ENCODE measurements around the gene TINAGL1. TPM values are rescaled to one million over a fixed set of nuclear protein-coding genes. Genes with fewer than 3 reads are reported as not detected.

The TINAGL1 gene
- total and polyA plus RNA-seq, 2 experiments from 2014 or later: 46.2 to 64.4 TPM

DNA sequence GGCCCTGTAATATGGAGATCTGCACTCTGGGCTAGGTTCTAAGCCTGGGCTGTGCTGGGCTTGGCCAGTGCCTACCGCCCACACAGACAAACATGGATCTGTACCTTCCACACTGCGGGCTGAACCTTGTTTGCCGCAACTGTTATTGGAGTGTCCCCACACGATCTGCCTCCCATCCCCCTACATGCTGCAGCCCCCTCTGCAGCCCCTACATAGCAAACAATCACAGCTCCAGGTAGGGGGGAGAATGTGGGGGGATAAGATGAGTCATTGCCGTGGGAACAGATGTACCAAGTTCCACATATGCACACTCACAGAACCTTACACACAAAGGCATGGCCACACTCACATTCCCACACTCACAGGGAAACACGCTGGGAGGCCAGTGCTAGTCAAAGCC, 39.1 kb downstream of the TINAGL1 start:
- no peak for DNase-seq (ENCODE audit: low spot score)
- Histone ChIP-seq H3K27me3 (peaks cover 10% of the 10 kb centered on the region), H4K20me1 (ENCODE audit: insufficient read depth, poor library complexity, severe bottlenecking) (no peaks in the 10 kb centered on the region), H2AFZ (no peak overlapping the region), H3K79me2 (no peaks in the 10 kb centered on the region), H3K9me2 (replicated peaks; ENCODE audit: insufficient read depth) (no peaks in the 10 kb centered on the region), H3K9me3 (ENCODE audit: low read depth) (no peaks in the 10 kb centered on the region), H3K4me1 (ENCODE audit: insufficient read depth) (no peaks in the 10 kb centered on the region), H3K27ac (no peak overlapping the region), H3K4me3 (no peak overlapping the region), H3K4me2 (no peak overlapping the region), H3K36me3 (replicated peaks; ENCODE audit: insufficient read depth, low read depth) (no peaks in the 10 kb centered on the region)
- WGBS (ENCODE audit: low lambda C conversion rate, missing lambda C conversion rate): 89% methylated on average over 6 of the region's 6 CpGs
- TF ChIP-seq EZH2phosphoT487 (IDR thresholded peaks at IDR 0.05; ENCODE audit: low read depth, severe bottlenecking, unreplicated experiment) (no peak), EZH2 (IDR thresholded peaks at IDR 0.05; ENCODE audit: borderline replicate concordance) (no peak)
- TF ChIP-seq, protein P1, sequence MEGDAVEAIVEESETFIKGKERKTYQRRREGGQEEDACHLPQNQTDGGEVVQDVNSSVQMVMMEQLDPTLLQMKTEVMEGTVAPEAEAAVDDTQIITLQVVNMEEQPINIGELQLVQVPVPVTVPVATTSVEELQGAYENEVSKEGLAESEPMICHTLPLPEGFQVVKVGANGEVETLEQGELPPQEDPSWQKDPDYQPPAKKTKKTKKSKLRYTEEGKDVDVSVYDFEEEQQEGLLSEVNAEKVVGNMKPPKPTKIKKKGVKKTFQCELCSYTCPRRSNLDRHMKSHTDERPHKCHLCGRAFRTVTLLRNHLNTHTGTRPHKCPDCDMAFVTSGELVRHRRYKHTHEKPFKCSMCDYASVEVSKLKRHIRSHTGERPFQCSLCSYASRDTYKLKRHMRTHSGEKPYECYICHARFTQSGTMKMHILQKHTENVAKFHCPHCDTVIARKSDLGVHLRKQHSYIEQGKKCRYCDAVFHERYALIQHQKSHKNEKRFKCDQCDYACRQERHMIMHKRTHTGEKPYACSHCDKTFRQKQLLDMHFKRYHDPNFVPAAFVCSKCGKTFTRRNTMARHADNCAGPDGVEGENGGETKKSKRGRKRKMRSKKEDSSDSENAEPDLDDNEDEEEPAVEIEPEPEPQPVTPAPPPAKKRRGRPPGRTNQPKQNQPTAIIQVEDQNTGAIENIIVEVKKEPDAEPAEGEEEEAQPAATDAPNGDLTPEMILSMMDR (IDR thresholded peaks at IDR 0.05; ENCODE audit: poor library complexity): no peak

DNA sequence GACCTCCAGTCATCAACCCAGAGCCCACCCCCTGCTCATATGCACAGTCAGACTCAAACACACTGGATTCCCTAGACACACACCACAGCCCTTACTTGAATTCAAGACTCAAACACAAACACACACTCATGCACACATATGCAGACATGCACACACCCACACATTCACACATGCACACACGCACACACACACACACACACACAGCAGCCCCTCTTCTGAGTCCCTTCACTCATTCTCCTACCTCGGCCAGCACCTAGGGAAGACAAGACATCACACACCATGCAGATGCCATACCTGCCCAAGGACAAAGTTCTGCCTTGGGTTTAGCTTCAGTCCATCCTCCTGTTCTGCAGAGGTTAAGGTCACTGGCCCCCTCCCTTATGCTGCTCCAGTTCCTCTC, 39.6 kb downstream of the TINAGL1 start:
- Histone ChIP-seq H3K27me3 (peaks cover 10% of the 10 kb centered on the region), H3K9me3 (ENCODE audit: low read depth) (no peaks in the 10 kb centered on the region), H3K36me3 (replicated peaks; ENCODE audit: insufficient read depth, low read depth) (no peaks in the 10 kb centered on the region), H4K20me1 (ENCODE audit: insufficient read depth, poor library complexity, severe bottlenecking) (no peaks in the 10 kb centered on the region), H2AFZ (no peak overlapping the region), H3K79me2 (no peaks in the 10 kb centered on the region), H3K9me2 (replicated peaks; ENCODE audit: insufficient read depth) (no peaks in the 10 kb centered on the region), H3K4me2 (no peak overlapping the region), H3K27ac (no peak overlapping the region), H3K4me3 (no peak overlapping the region), H3K4me1 (ENCODE audit: insufficient read depth) (no peaks in the 10 kb centered on the region)
- no peak for DNase-seq (ENCODE audit: low spot score)
- 97% methylated on average over 2 of the region's 2 CpGs for WGBS (ENCODE audit: low lambda C conversion rate, missing lambda C conversion rate)
- TF ChIP-seq EZH2 (IDR thresholded peaks at IDR 0.05; ENCODE audit: borderline replicate concordance): no peak
- TF ChIP-seq, protein P1 (IDR thresholded peaks at IDR 0.05; ENCODE audit: poor library complexity): no peak
- TF ChIP-seq EZH2phosphoT487 (IDR thresholded peaks at IDR 0.05; ENCODE audit: low read depth, severe bottlenecking, unreplicated experiment): no peak

DNA sequence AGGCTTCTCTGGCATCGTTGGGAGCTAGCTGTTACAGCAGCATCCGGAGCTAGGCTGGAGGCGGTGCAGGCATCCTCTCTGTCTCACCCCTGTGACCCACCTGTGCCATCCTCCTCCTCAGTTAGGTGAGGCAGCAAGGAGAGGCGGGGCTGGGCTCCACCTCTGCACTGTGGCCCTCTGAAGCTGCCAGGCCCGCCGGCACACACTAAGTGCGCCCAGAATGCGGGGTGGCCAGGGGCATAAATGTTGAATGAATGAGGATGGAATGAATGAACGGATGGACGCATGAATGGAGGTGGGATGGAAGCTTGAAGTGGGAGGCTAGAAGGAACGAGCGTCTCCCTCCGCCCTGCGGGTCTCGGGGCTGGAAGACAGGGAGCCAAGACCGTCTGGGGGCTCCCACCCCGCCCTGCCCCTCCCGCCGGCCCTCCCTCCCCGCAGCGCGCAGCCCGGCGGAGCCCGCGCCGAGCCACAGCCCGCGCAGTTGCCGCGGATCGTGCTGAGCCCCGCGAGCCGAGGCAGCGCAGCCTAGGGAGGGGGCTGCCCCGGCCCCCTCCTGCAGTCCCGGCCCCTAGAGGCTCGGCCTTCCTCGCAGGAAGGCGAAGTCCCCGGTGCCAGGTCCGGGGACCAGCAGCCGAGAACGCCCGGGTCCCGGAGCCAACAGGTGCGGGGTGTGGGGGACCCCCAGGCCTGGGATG, 41.1 kb downstream of the TINAGL1 start, which contains the start of gene HCRTR1:
TSS of gene HCRTR1 (plus strand) at position 472 of the 698 bp plus-strand sequence. CDS start 1,504 bp downstream, outside the sequence.
- TF ChIP-seq EZH2 (IDR thresholded peaks at IDR 0.05; ENCODE audit: borderline replicate concordance) (no peak), EZH2phosphoT487 (IDR thresholded peaks at IDR 0.05; ENCODE audit: low read depth, severe bottlenecking, unreplicated experiment) (no peak)
- TF ChIP-seq, protein P1 (IDR thresholded peaks at IDR 0.05; ENCODE audit: poor library complexity): no peak
- DNase-seq (ENCODE audit: low spot score): peak; percentile 3
- Histone ChIP-seq H3K4me3 (peak within 1 kb of the TSS; percentile 82), H3K9me3 (ENCODE audit: low read depth) (no peaks in the 10 kb centered on the region), H3K36me3 (replicated peaks; ENCODE audit: insufficient read depth, low read depth) (no peaks in the 10 kb centered on the region), H3K9me2 (replicated peaks; ENCODE audit: insufficient read depth) (no peaks in the 10 kb centered on the region), H3K79me2 (no peaks in the 10 kb centered on the region), H3K27me3 (peaks cover 10% of the 10 kb centered on the region), H4K20me1 (ENCODE audit: insufficient read depth, poor library complexity, severe bottlenecking) (no peaks in the 10 kb centered on the region), H2AFZ (peak within 1 kb of the TSS; percentile 88), H3K4me2 (peak within 1 kb of the TSS; percentile 100), H3K4me1 (ENCODE audit: insufficient read depth) (no peaks in the 10 kb centered on the region), H3K27ac (no peak within 1 kb of the TSS)
- WGBS (ENCODE audit: low lambda C conversion rate, missing lambda C conversion rate): 19% methylated on average over 22 of the region's 48 CpGs
